K562 (cell line): ENCODE data around the gene CDC14A. TPM values are rescaled to one million over a fixed set of nuclear protein-coding genes. Genes with fewer than 3 reads are reported as not detected.

ENCODE experiments used
- CBFA2T3 ChIP-seq: fragments of 450-650 bp; IDR thresholded peaks from 2 replicates; pipeline ENCODE4 v1.6.1; 2017
- CEBPG ChIP-seq, 3 experiments: fragments of 200-800 bp in 1 of 3; sonication (Bioruptor generic) in 1 of 3; sonication (generic) in 1 of 3; formaldehyde crosslinking in 1 of 3; IDR thresholded peaks in 2 of 3; conservative IDR thresholded peaks in 1 of 3; 2 replicates each; pipeline versions ENCODE4 v1.6.1 to v1.8.0; 2016 to 2022; ENCODE audit warnings: missing compliant biosample characterization in 2 of 3, missing genetic modification characterization in 2 of 3, mild to moderate bottlenecking in 1 of 3, missing genetic modification reagents in 1 of 3
- CREB1 ChIP-seq, 2 experiments: sonication (generic) in 1 of 2; formaldehyde crosslinking in 1 of 2; IDR thresholded peaks; 2 replicates each; pipeline versions ENCODE4 v1.6.1 to v1.8.0; 2012 to 2022; ENCODE audit warnings: inconsistent platforms in 1 of 2, mild to moderate bottlenecking in 1 of 2, missing genetic modification reagents in 1 of 2, moderate library complexity in 1 of 2
- CREB3L1 ChIP-seq: fragments of 450-650 bp; IDR thresholded peaks from 2 replicates; pipeline ENCODE4 v1.6.1; 2014; ENCODE audit warnings: low read depth, mild to moderate bottlenecking, moderate library complexity, borderline replicate concordance
- PRDM10 ChIP-seq: fragments of 450-650 bp; IDR thresholded peaks from 2 replicates; pipeline ENCODE4 v1.6.1; 2018; ENCODE audit not compliant: partially characterized antibody
- REST ChIP-seq, 2 experiments: fragments of 450-650 bp; formaldehyde crosslinking in 1 of 2; IDR thresholded peaks; 2 replicates each; pipeline versions ENCODE4 v1.4.0 to v1.6.1; 2014 to 2020; ENCODE audit warnings: mild to moderate bottlenecking in 2 of 2, borderline replicate concordance in 1 of 2, low read depth in 1 of 2
- polyA plus RNA-seq, 8 experiments: library from polyadenylated mRNA; depleted of rRNA in 4 of 8; stranded (reverse) in 5 of 8; unstranded in 3 of 8; fragments of >200 nt; fragmentation: Nextera tagmentation in 2 of 8; fragmentation: Illumina TruSeq in 1 of 8; extraction: Ambion mirVana in 2 of 8; extraction: Trizol in 1 of 8; gene quantifications; 2 replicates each; pipeline versions ENCODE4 v1.2.1 to v1.2.3, GENCODE V29; 2011 to 2014; ENCODE audit warnings: inconsistent platforms in 1 of 8, missing spikeins in 1 of 8
- total RNA-seq, 7 experiments: library from RNA; depleted of rRNA in 6 of 7; stranded (reverse); fragments of >200 nt in 6 of 7; fragmentation: Illumina TruSeq in 2 of 7; extraction: Trizol in 2 of 7; gene quantifications; 2 replicates each; pipeline versions ENCODE4 v1.2.1 to v1.2.3, GENCODE V29; 2011 to 2021; ENCODE audit warnings: low replicate concordance in 1 of 7
- TF ChIP-seq, protein P1 (sequence below): fragments of 450-650 bp; IDR thresholded peaks from 2 replicates; pipeline ENCODE4 v1.6.1; 2016; ENCODE audit warnings: antibody characterized with exemption

Gene CDC14A
- total and polyA plus RNA-seq, 9 of the 15 experiments (the other 6 are each of a cell fraction or from before 2014, with no cell fraction given), result 17.0 to 74.3 (median 33.4) TPM

DNA sequence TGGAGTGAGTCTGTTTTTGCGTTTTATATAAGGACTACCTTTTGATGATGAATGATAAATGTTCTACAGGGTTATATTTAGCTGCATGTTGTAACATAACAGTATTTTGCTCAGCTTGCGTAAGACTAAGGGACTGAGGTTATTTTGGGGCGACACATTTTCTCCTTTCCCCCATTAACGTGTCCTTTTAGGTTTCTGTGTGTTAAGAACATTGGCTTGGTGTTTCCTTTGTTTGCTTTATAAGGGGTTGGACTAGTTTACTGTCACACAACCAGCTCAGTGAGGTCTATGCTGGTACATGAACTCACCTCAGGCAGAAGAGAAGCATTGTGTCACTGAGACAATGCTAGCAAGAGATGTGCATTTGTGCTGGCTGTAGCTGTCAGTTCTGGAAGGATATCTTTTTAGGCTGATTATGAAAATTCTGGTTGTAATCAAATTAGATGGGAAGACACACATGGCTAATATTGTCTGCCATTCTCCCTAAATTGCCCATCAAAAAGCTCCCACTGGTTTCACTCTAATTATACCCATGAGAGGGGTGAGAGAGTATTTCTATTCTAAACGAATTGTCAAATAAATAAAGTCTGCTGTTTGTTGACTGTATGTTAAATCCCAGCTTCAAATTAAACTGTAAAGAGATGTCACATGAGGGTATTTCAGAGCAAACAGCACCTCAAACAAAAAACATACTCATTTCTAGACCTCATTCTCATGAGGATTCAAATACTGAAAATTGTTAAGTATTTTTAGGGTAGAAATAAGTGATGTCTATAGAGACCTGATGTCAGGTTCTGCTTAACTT is 62.6 kb downstream of the CDC14A start (continued):
- TF ChIP-seq, protein P1, sequence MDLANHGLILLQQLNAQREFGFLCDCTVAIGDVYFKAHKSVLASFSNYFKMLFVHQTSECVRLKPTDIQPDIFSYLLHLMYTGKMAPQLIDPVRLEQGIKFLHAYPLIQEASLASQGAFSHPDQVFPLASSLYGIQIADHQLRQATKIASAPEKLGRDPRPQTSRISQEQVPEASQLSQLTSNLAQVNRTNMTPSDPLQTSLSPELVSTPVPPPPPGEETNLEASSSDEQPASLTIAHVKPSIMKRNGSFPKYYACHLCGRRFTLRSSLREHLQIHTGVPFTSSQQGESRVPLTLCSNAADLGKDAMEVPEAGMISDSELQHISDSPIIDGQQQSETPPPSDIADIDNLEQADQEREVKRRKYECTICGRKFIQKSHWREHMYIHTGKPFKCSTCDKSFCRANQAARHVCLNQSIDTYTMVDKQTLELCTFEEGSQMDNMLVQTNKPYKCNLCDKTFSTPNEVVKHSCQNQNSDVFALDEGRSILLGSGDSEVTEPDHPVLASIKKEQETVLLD, result no peak
- TF ChIP-seq CEBPG (CRISPR knock-in tag; IDR thresholded peaks at IDR 0.05) (no peak), CEBPG (tag; conservative IDR thresholded peaks at IDR 0.05 in 1 of 2, IDR thresholded peaks at IDR 0.05 in 1 of 2) (no peak), PRDM10 (no peak), CBFA2T3 (no peak), CREB3L1 (no peak), CREB1 (IDR thresholded peaks at IDR 0.05) (no peak), CREB1 (CRISPR knock-in tag; IDR thresholded peaks at IDR 0.05) (no peak), REST (IDR thresholded peaks at IDR 0.05; ENCODE audit: borderline replicate concordance) (no peak), REST (CRISPR knock-in tag; IDR thresholded peaks at IDR 0.05; ENCODE audit: low read depth) (no peak)
